Measurements from ENCODE around the gene POU5F1.

- TF ChIP-seq CTCF (IDR thresholded peaks at IDR 0.05) (no peak), POLR2A (IDR thresholded peaks at IDR 0.05) (no peak)
Observed at GRCh38 chr6:31118178-31118577, 52.3 kb downstream of the POU5F1 start.
